Neural cell (in vitro differentiated cells): Measurements from ENCODE around the gene ZNF783. TPM values are rescaled to one million over a fixed set of nuclear protein-coding genes. Genes with fewer than 3 reads are reported as not detected.
"Not testable (repeated sequence)": the region's sequence is repeated elsewhere in the genome, so short reads cannot be mapped to it uniquely, and the experiment has no call there.

Source experiments
- H2AFZ ChIP-seq: fragments of 200-600, 300-800 bp; sonication (generic), shearing (Covaris generic); 2 replicates; pipeline ENCODE4 v1.6.0; 2014; ENCODE audit warnings: low read depth, mild to moderate bottlenecking, antibody characterized with exemption, low read length, moderate library complexity
- H3F3A ChIP-seq: fragments of 200-600 bp; shearing (Covaris generic); 2 replicates; pipeline ENCODE4 v1.6.1; 2016; ENCODE audit warnings: mild to moderate bottlenecking, moderate library complexity, mixed read lengths, antibody characterized with exemption, low read length; ENCODE audit not compliant: insufficient read depth, poor library complexity, severe bottlenecking
- H3K27ac ChIP-seq: fragments of 200-600, 300-800 bp; sonication (generic), shearing (Covaris generic); 2 replicates; pipeline ENCODE4 v1.5.1; 2014; ENCODE audit warnings: mild to moderate bottlenecking, low read length, moderate library complexity
- H3K27me3 ChIP-seq: fragments of 300-800, 200-600 bp; sonication (generic), shearing (Covaris generic); 2 replicates; pipeline ENCODE4 v1.6.0; 2014; ENCODE audit warnings: mild to moderate bottlenecking, low read depth, low read length, moderate library complexity; ENCODE audit not compliant: insufficient read depth
- H3K36me3 ChIP-seq: fragments of 300-800, 200-600 bp; sonication (generic), shearing (Covaris generic); 2 replicates; pipeline ENCODE4 v1.5.1; 2014; ENCODE audit warnings: mild to moderate bottlenecking, antibody characterized with exemption, low read length, moderate library complexity; ENCODE audit not compliant: insufficient read depth
- H3K4me2 ChIP-seq: fragments of 300-800, 200-600 bp; sonication (generic), shearing (Covaris generic); 2 replicates; pipeline ENCODE4 v1.6.0; 2014; ENCODE audit warnings: mild to moderate bottlenecking, low read length
- H3K4me3 ChIP-seq: fragments of 300-800, 200-600 bp; sonication (generic), shearing (Covaris generic); 2 replicates; pipeline ENCODE4 v1.5.1; 2014; ENCODE audit warnings: mild to moderate bottlenecking, low read length, moderate library complexity
- H3K79me2 ChIP-seq: fragments of 200-600 bp; shearing (Covaris generic); replicated peaks from 2 replicates; pipeline ENCODE4 v1.6.0; 2014; ENCODE audit warnings: mild to moderate bottlenecking, low read length, moderate library complexity; ENCODE audit not compliant: insufficient read depth
- H3K9ac ChIP-seq: fragments of 300-800, 200-600 bp; sonication (generic), shearing (Covaris generic); 2 replicates; pipeline ENCODE4 v1.6.1; 2016; ENCODE audit warnings: mild to moderate bottlenecking, low read length, mixed read lengths
- H3K9me2 ChIP-seq: fragments of 200-600 bp; shearing (Covaris generic); 2 replicates; pipeline ENCODE4 v1.6.1; 2016; ENCODE audit warnings: mild to moderate bottlenecking, low read length, mixed read lengths; ENCODE audit not compliant: insufficient read depth
- H3K9me3 ChIP-seq: fragments of 200-600, 300-800 bp; sonication (generic), shearing (Covaris generic); 2 replicates; pipeline ENCODE4 v1.6.1; 2016; ENCODE audit warnings: mild to moderate bottlenecking, mixed run types, low read length, moderate library complexity, mixed read lengths
- H4K20me1 ChIP-seq: fragments of 200-600 bp; shearing (Covaris generic); 2 replicates; pipeline ENCODE4 v1.6.1; 2016; ENCODE audit warnings: mild to moderate bottlenecking, mixed run types; ENCODE audit not compliant: insufficient read depth
- EP300 ChIP-seq: fragments of 450-650 bp; conservative IDR thresholded peaks from 2 replicates; pipeline ENCODE4 v1.6.1; 2014; ENCODE audit warnings: antibody characterized with exemption, mild to moderate bottlenecking, moderate library complexity; ENCODE audit not compliant: poor library complexity, severe bottlenecking
- EZH2 ChIP-seq: fragments of 200-600, 300-800 bp; shearing (Covaris generic), sonication (generic); IDR thresholded peaks from 2 replicates; pipeline ENCODE4 v1.6.1; 2014; ENCODE audit warnings: antibody characterized with exemption, low read length, borderline replicate concordance, mild to moderate bottlenecking; ENCODE audit not compliant: insufficient read depth, poor library complexity, severe bottlenecking
- MXI1 ChIP-seq: fragments of 450-650 bp; conservative IDR thresholded peaks from 2 replicates; pipeline ENCODE4 v1.6.1; 2014; ENCODE audit warnings: antibody characterized with exemption, mild to moderate bottlenecking; ENCODE audit not compliant: poor library complexity, severe bottlenecking
- POLR2AphosphoS5 ChIP-seq: IDR thresholded peaks from 2 replicates; pipeline ENCODE4 v1.6.1; 2012
- RAD21 ChIP-seq: fragments of 450-650 bp; conservative IDR thresholded peaks from 2 replicates; pipeline ENCODE4 v1.6.1; 2014; ENCODE audit warnings: antibody characterized with exemption, mild to moderate bottlenecking, moderate library complexity
- SMC3 ChIP-seq: fragments of 450-650 bp; conservative IDR thresholded peaks from 2 replicates; pipeline ENCODE4 v1.6.1; 2014; ENCODE audit warnings: antibody characterized with exemption, mild to moderate bottlenecking, moderate library complexity; ENCODE audit not compliant: poor library complexity
- TAF1 ChIP-seq: IDR thresholded peaks from 2 replicates; pipeline ENCODE4 v1.6.1; 2012; ENCODE audit warnings: low read depth
- polyA plus RNA-seq: library from polyadenylated mRNA; depleted of rRNA; stranded (reverse); fragments of >200 nt; gene quantifications from 2 replicates; pipeline ENCODE4 v1.2.3, GENCODE V29; 2014
- TF ChIP-seq, protein P1 (sequence below): fragments of 450-650 bp; IDR thresholded peaks from 2 replicates; pipeline ENCODE4 v1.5.1; 2014; ENCODE audit warnings: antibody characterized with exemption, mild to moderate bottlenecking, moderate library complexity; ENCODE audit not compliant: poor library complexity, severe bottlenecking
- TF ChIP-seq, protein P2 (sequence below): IDR thresholded peaks from 2 replicates; pipeline ENCODE4 v1.6.1; 2012; ENCODE audit warnings: borderline replicate concordance

ZNF783 gene
- polyA plus RNA-seq, 1 donor from 2014 or later = 23.9 TPM

DNA sequence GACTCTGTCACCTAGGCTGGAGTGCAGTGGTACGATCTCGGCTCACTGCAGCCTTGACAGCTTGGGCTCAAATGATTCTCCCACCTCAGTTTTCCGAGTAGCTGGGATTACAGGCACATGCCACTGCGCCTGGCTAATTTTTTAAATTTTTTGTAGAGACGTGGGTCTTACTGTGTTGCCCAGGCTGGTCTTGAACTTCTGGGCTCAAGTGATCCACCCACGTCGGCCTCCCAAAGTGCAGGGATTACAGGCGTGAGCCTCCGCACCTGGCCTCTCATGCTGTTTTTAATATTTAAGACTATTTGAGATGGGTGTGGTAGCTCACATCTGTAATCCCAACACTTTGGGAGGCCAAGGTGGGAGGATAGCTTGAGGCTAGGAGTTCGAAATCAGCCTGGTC is 10.5 kb upstream of the ZNF783 start:
- H3K27ac ChIP-seq, H3F3A ChIP-seq, H4K20me1 ChIP-seq, H3K9ac ChIP-seq, H3K4me3 ChIP-seq, H3K9me3 ChIP-seq, H3K36me3 ChIP-seq, H3K4me2 ChIP-seq, H3K9me2 ChIP-seq, H3K27me3 ChIP-seq, H2AFZ ChIP-seq, H3K79me2 ChIP-seq: not testable (repeated sequence)

DNA sequence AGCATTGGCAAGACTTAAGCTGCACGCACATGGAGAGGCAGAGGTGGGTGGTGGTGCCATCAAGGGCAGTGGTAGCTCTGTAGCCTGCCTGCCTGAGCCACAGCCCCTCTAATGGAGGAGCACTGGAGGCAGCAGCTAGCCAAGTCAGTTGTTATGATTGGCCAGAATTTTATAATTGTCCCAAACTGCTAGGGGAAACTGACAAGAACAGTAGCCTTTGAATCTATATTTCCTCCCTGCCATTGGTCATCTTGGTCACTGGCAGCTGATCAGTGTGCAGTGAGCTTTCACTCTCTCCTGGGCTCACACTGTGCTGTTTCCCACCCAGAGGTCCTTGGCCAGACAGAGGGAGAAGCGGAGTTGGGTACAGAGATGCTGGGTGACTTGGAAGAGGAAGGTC is 9.6 kb upstream of the ZNF783 start:
- TF ChIP-seq, protein P1, sequence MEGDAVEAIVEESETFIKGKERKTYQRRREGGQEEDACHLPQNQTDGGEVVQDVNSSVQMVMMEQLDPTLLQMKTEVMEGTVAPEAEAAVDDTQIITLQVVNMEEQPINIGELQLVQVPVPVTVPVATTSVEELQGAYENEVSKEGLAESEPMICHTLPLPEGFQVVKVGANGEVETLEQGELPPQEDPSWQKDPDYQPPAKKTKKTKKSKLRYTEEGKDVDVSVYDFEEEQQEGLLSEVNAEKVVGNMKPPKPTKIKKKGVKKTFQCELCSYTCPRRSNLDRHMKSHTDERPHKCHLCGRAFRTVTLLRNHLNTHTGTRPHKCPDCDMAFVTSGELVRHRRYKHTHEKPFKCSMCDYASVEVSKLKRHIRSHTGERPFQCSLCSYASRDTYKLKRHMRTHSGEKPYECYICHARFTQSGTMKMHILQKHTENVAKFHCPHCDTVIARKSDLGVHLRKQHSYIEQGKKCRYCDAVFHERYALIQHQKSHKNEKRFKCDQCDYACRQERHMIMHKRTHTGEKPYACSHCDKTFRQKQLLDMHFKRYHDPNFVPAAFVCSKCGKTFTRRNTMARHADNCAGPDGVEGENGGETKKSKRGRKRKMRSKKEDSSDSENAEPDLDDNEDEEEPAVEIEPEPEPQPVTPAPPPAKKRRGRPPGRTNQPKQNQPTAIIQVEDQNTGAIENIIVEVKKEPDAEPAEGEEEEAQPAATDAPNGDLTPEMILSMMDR = no peak
- TF ChIP-seq TAF1 (no peak), EZH2 (no peak), EP300 (no peak), MXI1 (no peak), SMC3 (no peak), RAD21 (no peak), POLR2AphosphoS5 (no peak)
- TF ChIP-seq, protein P2, sequence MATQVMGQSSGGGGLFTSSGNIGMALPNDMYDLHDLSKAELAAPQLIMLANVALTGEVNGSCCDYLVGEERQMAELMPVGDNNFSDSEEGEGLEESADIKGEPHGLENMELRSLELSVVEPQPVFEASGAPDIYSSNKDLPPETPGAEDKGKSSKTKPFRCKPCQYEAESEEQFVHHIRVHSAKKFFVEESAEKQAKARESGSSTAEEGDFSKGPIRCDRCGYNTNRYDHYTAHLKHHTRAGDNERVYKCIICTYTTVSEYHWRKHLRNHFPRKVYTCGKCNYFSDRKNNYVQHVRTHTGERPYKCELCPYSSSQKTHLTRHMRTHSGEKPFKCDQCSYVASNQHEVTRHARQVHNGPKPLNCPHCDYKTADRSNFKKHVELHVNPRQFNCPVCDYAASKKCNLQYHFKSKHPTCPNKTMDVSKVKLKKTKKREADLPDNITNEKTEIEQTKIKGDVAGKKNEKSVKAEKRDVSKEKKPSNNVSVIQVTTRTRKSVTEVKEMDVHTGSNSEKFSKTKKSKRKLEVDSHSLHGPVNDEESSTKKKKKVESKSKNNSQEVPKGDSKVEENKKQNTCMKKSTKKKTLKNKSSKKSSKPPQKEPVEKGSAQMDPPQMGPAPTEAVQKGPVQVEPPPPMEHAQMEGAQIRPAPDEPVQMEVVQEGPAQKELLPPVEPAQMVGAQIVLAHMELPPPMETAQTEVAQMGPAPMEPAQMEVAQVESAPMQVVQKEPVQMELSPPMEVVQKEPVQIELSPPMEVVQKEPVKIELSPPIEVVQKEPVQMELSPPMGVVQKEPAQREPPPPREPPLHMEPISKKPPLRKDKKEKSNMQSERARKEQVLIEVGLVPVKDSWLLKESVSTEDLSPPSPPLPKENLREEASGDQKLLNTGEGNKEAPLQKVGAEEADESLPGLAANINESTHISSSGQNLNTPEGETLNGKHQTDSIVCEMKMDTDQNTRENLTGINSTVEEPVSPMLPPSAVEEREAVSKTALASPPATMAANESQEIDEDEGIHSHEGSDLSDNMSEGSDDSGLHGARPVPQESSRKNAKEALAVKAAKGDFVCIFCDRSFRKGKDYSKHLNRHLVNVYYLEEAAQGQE = no peak
- Histone ChIP-seq H3K9me2 (no peaks in the 10 kb centered on the region), H3K27me3 (no peaks in the 10 kb centered on the region), H4K20me1 (no peaks in the 10 kb centered on the region), H3K4me2 (no peak overlapping the region), H3F3A (no peaks in the 10 kb centered on the region), H3K9ac (no peak overlapping the region), H3K9me3 (no peaks in the 10 kb centered on the region), H3K4me3 (no peak overlapping the region), H3K27ac (no peak overlapping the region), H3K36me3 (no peaks in the 10 kb centered on the region), H3K79me2 (no peaks in the 10 kb centered on the region), H2AFZ (no peak overlapping the region)

DNA sequence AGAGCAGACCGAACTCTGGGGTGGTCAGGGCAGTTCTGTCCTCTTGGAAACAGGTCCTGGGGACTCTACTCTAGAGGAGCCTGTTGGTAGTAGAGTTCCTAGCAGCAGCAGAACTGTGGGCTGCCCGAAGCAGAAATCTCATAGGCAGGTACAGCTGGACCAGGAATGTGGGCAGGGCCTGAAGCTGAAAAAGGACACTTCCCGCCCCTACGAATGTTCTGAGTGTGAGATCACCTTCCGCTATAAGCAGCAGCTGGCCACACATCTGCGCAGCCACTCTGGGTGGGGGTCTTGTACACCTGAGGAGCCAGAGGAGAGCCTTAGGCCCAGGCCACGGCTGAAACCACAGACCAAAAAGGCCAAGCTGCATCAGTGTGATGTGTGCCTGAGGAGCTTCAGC is 8.3 kb upstream of the ZNF783 start:
- no peaks in the 10 kb centered on the region for H3K79me2 ChIP-seq

More for the DNA sequence above, 8.3 kb upstream of the ZNF783 start:
- Histone ChIP-seq H4K20me1 (no peaks in the 10 kb centered on the region), H3K9me3 (no peaks in the 10 kb centered on the region), H3K27me3 (no peaks in the 10 kb centered on the region), H3K9me2 (no peaks in the 10 kb centered on the region), H2AFZ (no peak overlapping the region), H3K4me3 (no peak overlapping the region), H3K9ac (no peak overlapping the region), H3K27ac (no peak overlapping the region), H3K36me3 (no peaks in the 10 kb centered on the region), H3K4me2 (no peak overlapping the region), H3F3A (no peaks in the 10 kb centered on the region)
- TF ChIP-seq EP300 (no peak), TAF1 (no peak), EZH2 (no peak)
- TF ChIP-seq, protein P1 = no peak
